ENCODE measurements around the gene CPNE4. TPM values are rescaled to one million over a fixed set of nuclear protein-coding genes. Genes with fewer than 3 reads are reported as not detected.

The CPNE4 gene
- total and polyA plus RNA-seq, 7 donors = 0.03 to 0.04 TPM; not detected in 5

- no peaks in the 10 kb centered on the region for H3K9me3 ChIP-seq
- no peak overlapping the region for H3K27ac ChIP-seq
- TF ChIP-seq, protein P1, sequence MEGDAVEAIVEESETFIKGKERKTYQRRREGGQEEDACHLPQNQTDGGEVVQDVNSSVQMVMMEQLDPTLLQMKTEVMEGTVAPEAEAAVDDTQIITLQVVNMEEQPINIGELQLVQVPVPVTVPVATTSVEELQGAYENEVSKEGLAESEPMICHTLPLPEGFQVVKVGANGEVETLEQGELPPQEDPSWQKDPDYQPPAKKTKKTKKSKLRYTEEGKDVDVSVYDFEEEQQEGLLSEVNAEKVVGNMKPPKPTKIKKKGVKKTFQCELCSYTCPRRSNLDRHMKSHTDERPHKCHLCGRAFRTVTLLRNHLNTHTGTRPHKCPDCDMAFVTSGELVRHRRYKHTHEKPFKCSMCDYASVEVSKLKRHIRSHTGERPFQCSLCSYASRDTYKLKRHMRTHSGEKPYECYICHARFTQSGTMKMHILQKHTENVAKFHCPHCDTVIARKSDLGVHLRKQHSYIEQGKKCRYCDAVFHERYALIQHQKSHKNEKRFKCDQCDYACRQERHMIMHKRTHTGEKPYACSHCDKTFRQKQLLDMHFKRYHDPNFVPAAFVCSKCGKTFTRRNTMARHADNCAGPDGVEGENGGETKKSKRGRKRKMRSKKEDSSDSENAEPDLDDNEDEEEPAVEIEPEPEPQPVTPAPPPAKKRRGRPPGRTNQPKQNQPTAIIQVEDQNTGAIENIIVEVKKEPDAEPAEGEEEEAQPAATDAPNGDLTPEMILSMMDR (IDR thresholded peaks at IDR 0.05) = no peak
- H3K27me3 ChIP-seq (ENCODE audit: insufficient read depth in 3 of 3, low read length in 2 of 3) = no peaks in the 10 kb centered on the region
- H3K36me3 ChIP-seq (ENCODE audit: insufficient read depth in 1 of 2, low read depth in 1 of 2) = peaks cover 0 to 2% of the 10 kb centered on the region in 2 donors
- DNase-seq = no peak
- intact Hi-C loops (cut with DNase I) = no loop called here
- no peak for ATAC-seq
- no peak overlapping the region for H3K4me3 ChIP-seq
- H3K4me1 ChIP-seq = no peaks in the 10 kb centered on the region
- WGBS, 3 donors = 60 to 73% (median 68%) methylated on average over 3 of the region's 3 CpGs
These were observed 232.8 kb downstream of the CPNE4 start for GRCh38 chr3:131802029-131802428.

- Histone ChIP-seq H3K4me3 (no peak overlapping the region), H3K9me3 (no peaks in the 10 kb centered on the region), H3K27me3 (ENCODE audit: insufficient read depth in 3 of 3, low read length in 2 of 3) (no peaks in the 10 kb centered on the region), H3K36me3 (ENCODE audit: insufficient read depth in 1 of 2, low read depth in 1 of 2) (peaks cover 0 to 2% of the 10 kb centered on the region in 2 donors), H3K4me1 (no peaks in the 10 kb centered on the region), H3K27ac (no peak overlapping the region)
- WGBS, 3 donors = 92 to 97% (median 97%) methylated on average over 4 of the region's 4 CpGs
- ATAC-seq (no peak), DNase-seq (no peak)
- TF ChIP-seq, protein P1 (IDR thresholded peaks at IDR 0.05) = no peak
- intact Hi-C loops (cut with DNase I) = no loop called here
These were observed 233.2 kb downstream of the CPNE4 start for GRCh38 chr3:131801566-131801965.

- TF ChIP-seq, protein P1 (IDR thresholded peaks at IDR 0.05) = no peak
- Histone ChIP-seq H3K4me3 (no peak overlapping the region), H3K27ac (no peak overlapping the region), H3K27me3 (ENCODE audit: insufficient read depth in 3 of 3, low read length in 2 of 3) (no peaks in the 10 kb centered on the region), H3K9me3 (no peaks in the 10 kb centered on the region), H3K4me1 (no peaks in the 10 kb centered on the region), H3K36me3 (ENCODE audit: insufficient read depth in 1 of 2, low read depth in 1 of 2) (peaks cover 0 to 2% of the 10 kb centered on the region in 2 donors)
- no peak for DNase-seq
- WGBS, 3 donors = 53 to 83% (median 78%) methylated on average over 1 of the region's 1 CpG
- intact Hi-C loops (cut with DNase I) = loop anchor here in 1 of 2 donors (10.0 kb wide), 1 partner anchor 237 kb away; the partner anchor contains the start of gene CPNE4
- no peak for ATAC-seq
These were observed 237.0 kb downstream of the CPNE4 start for GRCh38 chr3:131797776-131798175.

DNA sequence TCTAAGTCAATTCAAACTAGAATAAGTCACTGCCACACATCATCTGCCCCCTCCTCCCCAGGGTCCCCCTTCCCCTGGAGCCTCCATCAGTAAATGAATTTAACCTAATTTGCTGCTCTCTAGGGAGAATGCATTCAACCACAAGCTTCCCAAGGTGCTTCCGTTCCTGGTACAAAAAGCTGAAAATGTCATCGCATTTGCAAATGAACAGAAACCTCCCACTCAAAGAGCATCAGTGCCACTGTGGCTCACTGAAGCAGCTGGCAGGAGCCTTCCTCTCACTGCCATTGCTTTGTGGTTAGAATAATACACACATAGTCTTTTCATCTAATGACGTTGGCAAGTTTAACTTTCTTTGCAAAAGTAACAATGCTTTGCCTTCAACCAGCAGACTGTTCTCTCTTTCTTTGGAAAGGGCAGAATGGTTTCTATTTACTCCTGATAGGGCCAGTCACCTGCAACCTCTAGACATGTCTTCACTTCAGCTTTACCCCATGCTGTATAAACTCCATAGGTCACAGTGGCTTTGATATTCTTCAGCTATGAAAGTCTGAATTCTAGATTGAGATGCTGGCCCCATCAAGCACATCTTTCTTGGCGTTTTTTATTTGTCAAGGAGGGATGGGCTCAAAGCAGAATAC, 238.1 kb downstream of the CPNE4 start:
- H3K36me3 ChIP-seq (ENCODE audit: insufficient read depth in 1 of 2, low read depth in 1 of 2) = peaks cover 0 to 2% of the 10 kb centered on the region in 2 donors
- WGBS, 3 donors = 38 to 49% (median 46%) methylated on average over 4 of the region's 4 CpGs
- H3K4me1 ChIP-seq = no peaks in the 10 kb centered on the region
- no peak overlapping the region for H3K27ac ChIP-seq
- H3K9me3 ChIP-seq = no peaks in the 10 kb centered on the region
- intact Hi-C loops (cut with DNase I) = loop anchor here in 1 of 2 donors (10.0 kb wide), 1 partner anchor 238 kb away; the partner anchor contains the start of gene CPNE4
- no peaks in the 10 kb centered on the region for H3K27me3 ChIP-seq (ENCODE audit: insufficient read depth in 3 of 3, low read length in 2 of 3)
- TF ChIP-seq, protein P1 (IDR thresholded peaks at IDR 0.05) = no peak
- no peak overlapping the region for H3K4me3 ChIP-seq
- DNase-seq (no peak), ATAC-seq (no peak)
